WTC11 (cell line): ENCODE measurements around the gene RBM39. TPM values are rescaled to one million over a fixed set of nuclear protein-coding genes. Genes with fewer than 3 reads are reported as not detected.

ENCODE experiments used
- ATAC-seq: fragments of 200-7000 bp; cut with Tn5 transposase; 2 replicates; pipeline ENCODE4 v1.10.0; 2021; ENCODE audit warnings: mild to moderate bottlenecking, moderate library complexity
- CTCF ChIA-PET: fragments of 300-600 bp; sonication (Branson Sonifier 250); formaldehyde crosslinking; loops from one replicate; lab custom pipeline; 2021; ENCODE audit warnings: antibody characterized with exemption; lab: Charles Lee
- POLR2A ChIA-PET: fragments of 350-600 bp; sonication (Branson Sonifier 250); formaldehyde crosslinking; loops from one replicate; lab custom pipeline; 2021; ENCODE audit warnings: antibody characterized with exemption; lab: Charles Lee
- DNase-seq: peaks from one replicate; pipeline ENCODE4 v3.0.0; 2021; ENCODE audit warnings: low spot score
- H3K27ac Mint-ChIP-seq: 2 replicates; pipeline ENCODE4 v1.8.0; 2021; ENCODE audit warnings: mixed read lengths
- H3K27me3 Mint-ChIP-seq: 2 replicates; pipeline ENCODE4 v1.8.0; 2021; ENCODE audit warnings: low read depth, mild to moderate bottlenecking, moderate library complexity, mixed read lengths
- H3K36me3 Mint-ChIP-seq: 2 replicates; pipeline ENCODE4 v1.8.0; 2021; ENCODE audit warnings: mixed read lengths
- H3K4me1 Mint-ChIP-seq: 2 replicates; pipeline ENCODE4 v1.8.0; 2022; ENCODE audit warnings: mixed read lengths
- H3K4me3 Mint-ChIP-seq: 2 replicates; pipeline ENCODE4 v1.8.0; 2021; ENCODE audit warnings: mild to moderate bottlenecking, moderate library complexity, mixed read lengths
- H3K9me3 Mint-ChIP-seq: 2 replicates; pipeline ENCODE4 v1.8.0; 2021; ENCODE audit warnings: mixed read lengths
- CREB1 ChIP-seq: sonication (generic); formaldehyde crosslinking; IDR thresholded peaks from 2 replicates; pipeline ENCODE4 v1.8.0; 2023; ENCODE audit warnings: mild to moderate bottlenecking, missing genetic modification reagents
- CTCF ChIP-seq: fragments of 200-600 bp; IDR thresholded peaks from 2 replicates; pipeline ENCODE4 v1.8.0; 2022; ENCODE audit warnings: antibody characterized with exemption
- ELF4 ChIP-seq: sonication (generic); formaldehyde crosslinking; IDR thresholded peaks from 2 replicates; pipeline ENCODE4 v1.8.1; 2022; ENCODE audit warnings: low read depth, mild to moderate bottlenecking, moderate library complexity, missing genetic modification reagents
- EMX1 ChIP-seq: fragments of 250-450 bp; sonication (Bioruptor Pico); IDR thresholded peaks from 2 replicates; pipeline ENCODE4 v1.8.0; 2021; ENCODE audit warnings: mild to moderate bottlenecking
- FOXJ3 ChIP-seq: sonication (generic); formaldehyde crosslinking; IDR thresholded peaks from 2 replicates; pipeline ENCODE4 v1.9.0; 2021; ENCODE audit warnings: missing genetic modification reagents, mild to moderate bottlenecking, borderline replicate concordance
- FOXP1 ChIP-seq: sonication (generic); formaldehyde crosslinking; IDR thresholded peaks from 2 replicates; pipeline ENCODE4 v1.8.0; 2022; ENCODE audit warnings: missing genetic modification reagents, mild to moderate bottlenecking, moderate library complexity, borderline replicate concordance
- GABPB1 ChIP-seq: sonication (generic); formaldehyde crosslinking; IDR thresholded peaks from 2 replicates; pipeline ENCODE4 v1.8.1; 2023; ENCODE audit warnings: mild to moderate bottlenecking, missing genetic modification reagents
- HMGA2 ChIP-seq: fragments of 250-450 bp; sonication (Bioruptor Pico); IDR thresholded peaks from 2 replicates; pipeline ENCODE4 v1.4.0; 2021; ENCODE audit warnings: mild to moderate bottlenecking, moderate library complexity
- JUN ChIP-seq: sonication (generic); formaldehyde crosslinking; IDR thresholded peaks from 2 replicates; pipeline ENCODE4 v1.8.0; 2023; ENCODE audit warnings: mild to moderate bottlenecking, missing genetic modification reagents
- MXD4 ChIP-seq: fragments of 250-450 bp; sonication (Bioruptor Pico); IDR thresholded peaks from 2 replicates; pipeline ENCODE4 v1.8.0; 2021; ENCODE audit warnings: mild to moderate bottlenecking, moderate library complexity, borderline replicate concordance
- NFATC4 ChIP-seq: fragments of 250-450 bp; sonication (Bioruptor Pico); IDR thresholded peaks from 2 replicates; pipeline ENCODE4 v1.9.0; 2021; ENCODE audit warnings: mild to moderate bottlenecking
- NFYB ChIP-seq: sonication (generic); formaldehyde crosslinking; conservative IDR thresholded peaks from 2 replicates; pipeline ENCODE4 v1.8.0; 2022; ENCODE audit warnings: low read depth, missing genetic modification reagents
- NR3C1 ChIP-seq: sonication (generic); formaldehyde crosslinking; conservative IDR thresholded peaks from 2 replicates; pipeline ENCODE4 v1.8.1; 2023; ENCODE audit warnings: low read depth, mild to moderate bottlenecking, missing genetic modification reagents
- RORB ChIP-seq: fragments of 250-450 bp; sonication (Bioruptor Pico); IDR thresholded peaks from 2 replicates; pipeline ENCODE4 v1.9.0; 2021; ENCODE audit warnings: mild to moderate bottlenecking
- TCF7 ChIP-seq: sonication (generic); formaldehyde crosslinking; IDR thresholded peaks from 2 replicates; pipeline ENCODE4 v1.8.0; 2022; ENCODE audit warnings: mild to moderate bottlenecking, low read depth, missing genetic modification reagents, moderate library complexity
- TEAD1 ChIP-seq: sonication (generic); formaldehyde crosslinking; IDR thresholded peaks from 2 replicates; pipeline ENCODE4 v1.8.0; 2022; ENCODE audit warnings: mild to moderate bottlenecking, missing genetic modification reagents
- TEAD4 ChIP-seq: sonication (generic); formaldehyde crosslinking; IDR thresholded peaks from 2 replicates; pipeline ENCODE4 v1.8.0; 2022; ENCODE audit warnings: mild to moderate bottlenecking, missing genetic modification reagents
- ZBTB21 ChIP-seq: sonication (generic); formaldehyde crosslinking; IDR thresholded peaks from 2 replicates; pipeline ENCODE4 v1.8.1; 2023; ENCODE audit warnings: mild to moderate bottlenecking, missing genetic modification reagents, borderline replicate concordance
- ZNF138 ChIP-seq: sonication (generic); formaldehyde crosslinking; conservative IDR thresholded peaks from 2 replicates; pipeline ENCODE4 v1.8.1; 2022; ENCODE audit warnings: mild to moderate bottlenecking, moderate library complexity, missing genetic modification reagents
- ZNF671 ChIP-seq: fragments of 250-450 bp; sonication (Bioruptor Pico); IDR thresholded peaks from 2 replicates; pipeline ENCODE4 v1.8.0; 2021; ENCODE audit warnings: mild to moderate bottlenecking
- total RNA-seq: library from RNA; stranded (reverse); gene quantifications from 3 replicates; pipeline ENCODE4 v1.2.3, GENCODE V29; 2021
- TF ChIP-seq, protein P1 (sequence below): fragments of 250-450 bp; sonication (Bioruptor Pico); IDR thresholded peaks from 2 replicates; pipeline ENCODE4 v1.8.0; 2021; ENCODE audit warnings: mild to moderate bottlenecking
- TF ChIP-seq, protein P2 (sequence below): sonication (generic); formaldehyde crosslinking; IDR thresholded peaks from 2 replicates; pipeline ENCODE4 v1.8.1; 2022; ENCODE audit warnings: missing genetic modification reagents, borderline replicate concordance
- TF ChIP-seq, protein P3 (sequence below): sonication (generic); formaldehyde crosslinking; IDR thresholded peaks from 2 replicates; pipeline ENCODE4 v1.8.0; 2022; ENCODE audit warnings: mild to moderate bottlenecking, missing genetic modification reagents
- TF ChIP-seq, protein P4 (sequence below): sonication (generic); formaldehyde crosslinking; IDR thresholded peaks from 2 replicates; pipeline ENCODE4 v1.8.0; 2022; ENCODE audit warnings: mild to moderate bottlenecking, missing genetic modification reagents
- TF ChIP-seq, protein P5 (sequence below): fragments of 250-450 bp; sonication (Bioruptor Pico); IDR thresholded peaks from 2 replicates; pipeline ENCODE4 v2.1.2; 2022; ENCODE audit warnings: mild to moderate bottlenecking, moderate library complexity

The RBM39 gene
- total RNA-seq, 1 experiment from 2014 or later = 231 TPM

DNA sequence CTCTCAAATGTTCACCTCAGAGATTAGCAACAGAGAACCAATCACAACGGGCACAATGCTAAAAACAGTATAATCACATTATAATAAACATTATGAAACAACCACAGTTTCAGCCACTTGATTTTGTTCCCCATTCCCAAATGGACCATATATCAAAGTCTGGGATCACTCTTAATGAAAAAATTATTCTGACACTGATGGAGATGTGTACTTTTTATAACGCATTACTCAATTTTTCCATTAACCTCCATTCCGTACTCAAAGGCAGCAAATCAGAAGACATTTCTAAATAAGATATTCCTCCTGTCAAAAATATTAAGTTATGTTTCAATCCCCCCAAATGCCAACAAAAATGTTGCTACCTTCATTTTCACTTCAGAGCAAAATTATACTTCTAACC is 80.2 kb downstream of the RBM39 start:
- Mint-ChIP-seq H3K4me1 (peaks cover 52% of the 10 kb centered on the region), H3K4me3 (peak overlapping the region; percentile 96), H3K36me3 (no peaks in the 10 kb centered on the region; the same call in 1 of the 2 replicates), H3K9me3 (no peaks in the 10 kb centered on the region), H3K27me3 (no peaks in the 10 kb centered on the region), H3K27ac (peak overlapping the region; percentile 86)
- ChIA-PET CTCF (no interaction called here), POLR2A (no interaction called here)
- TF ChIP-seq HMGA2 (CRISPR knock-in tag) (no peak), ELF4 (CRISPR knock-in tag) (no peak), EMX1 (CRISPR knock-in tag) (no peak), CTCF (no peak), FOXP1 (CRISPR knock-in tag) (no peak), NFYB (no peak), NR3C1 (no peak), GABPB1 (CRISPR knock-in tag) (no peak), MXD4 (CRISPR knock-in tag) (no peak), FOXJ3 (CRISPR knock-in tag) (no peak), TEAD1 (CRISPR knock-in tag) (no peak), ZNF671 (no peak), ZBTB21 (CRISPR knock-in tag) (no peak), JUN (CRISPR knock-in tag) (no peak)
- TF ChIP-seq, protein P1, sequence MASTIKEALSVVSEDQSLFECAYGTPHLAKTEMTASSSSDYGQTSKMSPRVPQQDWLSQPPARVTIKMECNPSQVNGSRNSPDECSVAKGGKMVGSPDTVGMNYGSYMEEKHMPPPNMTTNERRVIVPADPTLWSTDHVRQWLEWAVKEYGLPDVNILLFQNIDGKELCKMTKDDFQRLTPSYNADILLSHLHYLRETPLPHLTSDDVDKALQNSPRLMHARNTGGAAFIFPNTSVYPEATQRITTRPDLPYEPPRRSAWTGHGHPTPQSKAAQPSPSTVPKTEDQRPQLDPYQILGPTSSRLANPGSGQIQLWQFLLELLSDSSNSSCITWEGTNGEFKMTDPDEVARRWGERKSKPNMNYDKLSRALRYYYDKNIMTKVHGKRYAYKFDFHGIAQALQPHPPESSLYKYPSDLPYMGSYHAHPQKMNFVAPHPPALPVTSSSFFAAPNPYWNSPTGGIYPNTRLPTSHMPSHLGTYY (CRISPR knock-in tag) = no peak
- TF ChIP-seq, protein P2, sequence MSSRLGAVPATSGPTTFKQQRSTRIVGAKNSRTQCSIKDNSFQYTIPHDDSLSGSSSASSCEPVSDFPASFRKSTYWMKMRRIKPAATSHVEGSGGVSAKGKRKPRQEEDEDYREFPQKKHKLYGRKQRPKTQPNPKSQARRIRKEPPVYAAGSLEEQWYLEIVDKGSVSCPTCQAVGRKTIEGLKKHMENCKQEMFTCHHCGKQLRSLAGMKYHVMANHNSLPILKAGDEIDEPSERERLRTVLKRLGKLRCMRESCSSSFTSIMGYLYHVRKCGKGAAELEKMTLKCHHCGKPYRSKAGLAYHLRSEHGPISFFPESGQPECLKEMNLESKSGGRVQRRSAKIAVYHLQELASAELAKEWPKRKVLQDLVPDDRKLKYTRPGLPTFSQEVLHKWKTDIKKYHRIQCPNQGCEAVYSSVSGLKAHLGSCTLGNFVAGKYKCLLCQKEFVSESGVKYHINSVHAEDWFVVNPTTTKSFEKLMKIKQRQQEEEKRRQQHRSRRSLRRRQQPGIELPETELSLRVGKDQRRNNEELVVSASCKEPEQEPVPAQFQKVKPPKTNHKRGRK (CRISPR knock-in tag) = no peak
- TF ChIP-seq, protein P3, sequence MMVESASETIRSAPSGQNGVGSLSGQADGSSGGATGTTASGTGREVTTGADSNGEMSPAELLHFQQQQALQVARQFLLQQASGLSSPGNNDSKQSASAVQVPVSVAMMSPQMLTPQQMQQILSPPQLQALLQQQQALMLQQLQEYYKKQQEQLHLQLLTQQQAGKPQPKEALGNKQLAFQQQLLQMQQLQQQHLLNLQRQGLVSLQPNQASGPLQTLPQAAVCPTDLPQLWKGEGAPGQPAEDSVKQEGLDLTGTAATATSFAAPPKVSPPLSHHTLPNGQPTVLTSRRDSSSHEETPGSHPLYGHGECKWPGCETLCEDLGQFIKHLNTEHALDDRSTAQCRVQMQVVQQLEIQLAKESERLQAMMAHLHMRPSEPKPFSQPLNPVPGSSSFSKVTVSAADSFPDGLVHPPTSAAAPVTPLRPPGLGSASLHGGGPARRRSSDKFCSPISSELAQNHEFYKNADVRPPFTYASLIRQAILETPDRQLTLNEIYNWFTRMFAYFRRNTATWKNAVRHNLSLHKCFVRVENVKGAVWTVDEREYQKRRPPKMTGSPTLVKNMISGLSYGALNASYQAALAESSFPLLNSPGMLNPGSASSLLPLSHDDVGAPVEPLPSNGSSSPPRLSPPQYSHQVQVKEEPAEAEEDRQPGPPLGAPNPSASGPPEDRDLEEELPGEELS (CRISPR knock-in tag) = no peak
- ATAC-seq (no peak), DNase-seq (no peak)

DNA sequence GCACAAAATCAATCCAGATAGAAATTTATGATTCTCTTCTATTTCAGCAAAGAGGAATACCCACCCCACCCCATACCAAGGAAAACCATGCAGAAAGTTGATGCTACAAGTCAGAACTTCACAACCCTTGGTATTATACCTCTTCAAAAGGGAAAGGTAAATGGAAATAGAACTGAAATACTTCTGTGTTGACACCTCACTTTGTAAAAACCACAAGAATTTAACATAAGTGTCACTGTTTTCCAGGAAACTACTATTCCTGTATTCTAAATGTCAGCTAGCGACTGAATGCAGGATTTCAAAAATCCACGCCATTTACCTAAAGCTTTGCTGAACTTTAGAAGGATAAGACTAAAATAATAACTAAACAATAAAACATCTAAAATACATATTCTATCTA is 81.0 kb downstream of the RBM39 start:
- Mint-ChIP-seq H3K4me3 (peak overlapping the region; percentile 96), H3K36me3 (no peaks in the 10 kb centered on the region; the same call in 1 of the 2 replicates), H3K9me3 (no peaks in the 10 kb centered on the region), H3K27ac (no peak overlapping the region), H3K27me3 (no peaks in the 10 kb centered on the region), H3K4me1 (peaks cover 52% of the 10 kb centered on the region)
- ChIA-PET POLR2A (interaction anchor here (1.4 kb wide), 1 partner anchor 42 kb away, joined by 4 read pairs; no protein-coding TSS in a partner anchor), CTCF (interaction anchor here (1.4 kb wide), 1 partner anchor 42 kb away, joined by 3 read pairs; no protein-coding TSS in a partner anchor)
- DNase-seq (no peak), ATAC-seq (no peak)
- TF ChIP-seq NFATC4 (CRISPR knock-in tag) (no peak), RORB (CRISPR knock-in tag) (no peak), TEAD4 (no peak), CREB1 (CRISPR knock-in tag) (no peak), ZNF138 (no peak), TCF7 (CRISPR knock-in tag) (no peak)
- TF ChIP-seq, protein P4, sequence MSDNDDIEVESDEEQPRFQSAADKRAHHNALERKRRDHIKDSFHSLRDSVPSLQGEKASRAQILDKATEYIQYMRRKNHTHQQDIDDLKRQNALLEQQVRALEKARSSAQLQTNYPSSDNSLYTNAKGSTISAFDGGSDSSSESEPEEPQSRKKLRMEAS (CRISPR knock-in tag) = no peak
- TF ChIP-seq, protein P5, sequence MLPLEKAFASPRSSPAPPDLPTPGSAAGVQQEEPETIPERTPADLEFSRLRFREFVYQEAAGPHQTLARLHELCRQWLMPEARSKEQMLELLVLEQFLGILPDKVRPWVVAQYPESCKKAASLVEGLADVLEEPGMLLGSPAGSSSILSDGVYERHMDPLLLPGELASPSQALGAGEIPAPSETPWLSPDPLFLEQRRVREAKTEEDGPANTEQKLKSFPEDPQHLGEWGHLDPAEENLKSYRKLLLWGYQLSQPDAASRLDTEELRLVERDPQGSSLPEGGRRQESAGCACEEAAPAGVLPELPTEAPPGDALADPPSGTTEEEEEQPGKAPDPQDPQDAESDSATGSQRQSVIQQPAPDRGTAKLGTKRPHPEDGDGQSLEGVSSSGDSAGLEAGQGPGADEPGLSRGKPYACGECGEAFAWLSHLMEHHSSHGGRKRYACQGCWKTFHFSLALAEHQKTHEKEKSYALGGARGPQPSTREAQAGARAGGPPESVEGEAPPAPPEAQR (CRISPR knock-in tag) = no peak
- TF ChIP-seq, all 79 proteins: peak for 0
